ENCODE data around the gene ALK.

Gene ALK

DNA sequence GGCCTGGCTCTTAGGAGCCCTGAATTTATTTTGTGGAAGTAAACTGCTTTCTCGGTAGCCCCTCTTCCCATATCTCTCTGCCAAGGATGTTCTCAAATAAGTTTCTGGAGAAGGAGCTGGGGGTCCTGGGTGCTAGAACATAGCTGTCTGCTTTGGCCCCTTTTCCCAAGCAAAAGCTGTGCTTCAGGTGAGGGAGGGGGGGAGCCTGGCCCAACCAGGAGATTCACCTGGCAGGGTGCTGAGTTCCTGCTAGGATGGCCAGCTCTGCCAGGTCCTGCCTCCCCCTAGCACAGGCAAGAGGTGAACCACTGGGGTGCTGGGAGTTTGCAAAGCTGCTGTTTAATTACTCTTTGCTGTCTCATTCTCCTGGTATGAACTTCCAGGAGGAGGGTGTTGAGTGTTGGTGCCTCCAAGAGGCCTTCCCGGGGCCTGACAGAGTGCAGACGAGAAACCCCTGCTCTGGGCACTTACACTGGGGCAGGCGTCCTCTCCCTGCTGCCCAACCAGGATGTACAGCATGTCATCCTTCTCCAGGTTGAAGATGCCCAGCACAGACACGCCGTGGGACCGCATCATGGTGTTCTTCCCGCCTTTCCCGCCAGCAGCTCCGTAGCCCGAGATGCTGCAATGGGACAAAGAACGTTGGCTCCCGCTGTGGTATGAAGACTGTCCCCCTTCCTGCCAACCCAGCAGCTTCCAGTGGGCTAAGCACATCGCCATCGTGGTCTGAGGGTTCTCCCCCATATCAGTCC lies 682.0 kb downstream of the ALK start:
- no peak overlapping the region for H3K27ac ChIP-seq (ENCODE audit: low read depth, low read length)
- H3K36me3 ChIP-seq (ENCODE audit: control insufficient read depth, insufficient read depth, low read length), result no peaks in the 10 kb centered on the region
- H3K27me3 ChIP-seq (ENCODE audit: control insufficient read depth, insufficient read depth, low read length), result no peaks in the 10 kb centered on the region
- H3K4me3 ChIP-seq (ENCODE audit: low read length), result no peak overlapping the region
- no peak overlapping the region for H3K9ac ChIP-seq (ENCODE audit: low read length)
- H3K4me1 ChIP-seq (ENCODE audit: control insufficient read depth, insufficient read depth, low read length), result no peaks in the 10 kb centered on the region

DNA sequence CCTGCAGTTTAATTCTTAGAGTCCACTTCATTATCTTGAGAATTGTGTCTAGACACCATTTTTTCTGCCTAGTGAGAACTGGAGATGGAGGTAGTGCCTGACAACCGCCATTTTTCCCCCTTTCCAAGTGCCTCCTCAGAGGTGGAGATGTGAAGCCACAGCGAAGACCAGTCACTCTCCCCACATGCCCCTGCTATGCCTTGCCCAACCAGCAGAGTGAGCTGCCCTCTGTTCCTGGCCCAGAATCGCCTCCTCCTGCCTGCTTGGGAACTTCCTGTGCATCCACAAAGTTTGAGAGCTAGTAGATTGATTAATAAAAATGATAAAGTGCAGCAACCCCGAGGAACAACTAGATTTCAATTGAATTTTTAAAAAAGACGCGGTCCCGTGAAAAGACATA lies 682.9 kb downstream of the ALK start:
- no peak overlapping the region for H3K9ac ChIP-seq (ENCODE audit: low read length)
- H3K4me3 ChIP-seq (ENCODE audit: low read length), result no peak overlapping the region
- no peak overlapping the region for H3K27ac ChIP-seq (ENCODE audit: low read depth, low read length)
- no peaks in the 10 kb centered on the region for H3K4me1 ChIP-seq (ENCODE audit: control insufficient read depth, insufficient read depth, low read length)
- no peaks in the 10 kb centered on the region for H3K36me3 ChIP-seq (ENCODE audit: control insufficient read depth, insufficient read depth, low read length)
- no peaks in the 10 kb centered on the region for H3K27me3 ChIP-seq (ENCODE audit: control insufficient read depth, insufficient read depth, low read length)

DNA sequence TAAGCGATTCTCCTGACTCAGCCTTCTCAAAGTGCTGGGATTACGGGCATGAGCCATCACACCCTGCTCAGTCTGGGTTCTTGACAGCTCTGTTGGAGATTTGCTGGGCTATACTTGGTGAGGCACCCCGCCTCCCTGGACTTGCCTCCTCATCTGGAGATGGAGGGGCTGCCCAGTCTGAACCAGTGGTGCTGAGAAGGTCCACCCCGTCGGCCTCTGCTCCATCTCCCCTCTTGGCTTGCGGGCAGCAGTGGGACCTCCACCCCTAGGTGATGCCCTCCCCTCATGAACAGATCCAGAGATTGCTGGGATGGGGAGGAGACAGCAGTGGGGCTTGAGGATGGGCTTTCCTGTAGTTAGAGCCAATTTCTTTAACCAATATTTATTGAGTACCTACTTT lies 685.3 kb downstream of the ALK start:
- Histone ChIP-seq H3K4me1 (ENCODE audit: control insufficient read depth, insufficient read depth, low read length) (no peaks in the 10 kb centered on the region), H3K27me3 (ENCODE audit: control insufficient read depth, insufficient read depth, low read length) (no peaks in the 10 kb centered on the region), H3K36me3 (ENCODE audit: control insufficient read depth, insufficient read depth, low read length) (no peaks in the 10 kb centered on the region), H3K4me3 (ENCODE audit: low read length) (no peak overlapping the region), H3K9ac (ENCODE audit: low read length) (no peak overlapping the region), H3K27ac (ENCODE audit: low read depth, low read length) (no peak overlapping the region)

DNA sequence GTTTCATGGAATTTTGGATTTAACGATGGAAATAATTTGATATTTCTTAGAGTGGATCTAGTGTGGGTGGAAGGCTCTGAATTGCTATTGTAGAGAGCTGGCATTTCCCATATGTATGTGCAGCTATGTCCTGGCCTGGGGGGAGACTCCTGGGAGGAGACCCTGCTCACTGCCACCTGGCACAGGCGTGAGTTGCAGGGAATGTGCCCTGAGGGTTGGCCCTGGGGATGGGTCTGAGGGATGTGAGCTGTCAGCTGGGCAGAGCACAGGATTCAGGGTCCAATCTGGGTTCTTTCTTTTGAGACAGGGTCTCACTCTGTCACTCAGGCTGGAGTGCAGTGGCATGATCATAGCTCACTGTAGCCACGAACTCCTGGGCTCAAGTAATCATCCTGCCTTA lies 686.0 kb downstream of the ALK start:
- no peaks in the 10 kb centered on the region for H3K36me3 ChIP-seq (ENCODE audit: control insufficient read depth, insufficient read depth, low read length)

DNA sequence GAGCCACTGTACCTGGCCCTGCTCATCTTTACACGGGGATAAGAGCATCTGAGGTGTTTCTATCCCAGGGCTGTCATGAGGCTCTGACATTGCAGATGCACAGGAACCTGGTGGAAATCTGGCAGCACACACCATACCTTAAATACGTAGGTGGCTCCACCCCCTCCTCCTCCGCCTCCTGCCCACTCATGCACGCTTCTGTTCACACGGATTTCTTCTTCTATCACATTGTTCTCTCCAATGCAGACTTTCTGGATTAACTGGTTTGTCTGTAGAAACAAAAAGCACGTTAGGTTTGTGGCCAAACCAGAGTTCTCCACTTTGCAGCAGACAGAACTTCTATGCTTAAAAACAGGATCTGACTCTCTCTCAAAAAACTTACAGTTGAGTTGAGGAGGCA lies 688.0 kb downstream of the ALK start:
- Histone ChIP-seq H3K4me3 (ENCODE audit: low read length) (no peak overlapping the region), H3K27me3 (ENCODE audit: control insufficient read depth, insufficient read depth, low read length) (no peaks in the 10 kb centered on the region), H3K27ac (ENCODE audit: low read depth, low read length) (no peak overlapping the region), H3K9ac (ENCODE audit: low read length) (no peak overlapping the region), H3K36me3 (ENCODE audit: control insufficient read depth, insufficient read depth, low read length) (no peaks in the 10 kb centered on the region), H3K4me1 (ENCODE audit: control insufficient read depth, insufficient read depth, low read length) (no peaks in the 10 kb centered on the region)

More for the DNA sequence above, 686.0 kb downstream of the ALK start:
- H3K27me3 ChIP-seq (ENCODE audit: control insufficient read depth, insufficient read depth, low read length), result no peaks in the 10 kb centered on the region
- no peak overlapping the region for H3K4me3 ChIP-seq (ENCODE audit: low read length)
- no peak overlapping the region for H3K9ac ChIP-seq (ENCODE audit: low read length)
- no peak overlapping the region for H3K27ac ChIP-seq (ENCODE audit: low read depth, low read length)
- no peaks in the 10 kb centered on the region for H3K4me1 ChIP-seq (ENCODE audit: control insufficient read depth, insufficient read depth, low read length)

DNA sequence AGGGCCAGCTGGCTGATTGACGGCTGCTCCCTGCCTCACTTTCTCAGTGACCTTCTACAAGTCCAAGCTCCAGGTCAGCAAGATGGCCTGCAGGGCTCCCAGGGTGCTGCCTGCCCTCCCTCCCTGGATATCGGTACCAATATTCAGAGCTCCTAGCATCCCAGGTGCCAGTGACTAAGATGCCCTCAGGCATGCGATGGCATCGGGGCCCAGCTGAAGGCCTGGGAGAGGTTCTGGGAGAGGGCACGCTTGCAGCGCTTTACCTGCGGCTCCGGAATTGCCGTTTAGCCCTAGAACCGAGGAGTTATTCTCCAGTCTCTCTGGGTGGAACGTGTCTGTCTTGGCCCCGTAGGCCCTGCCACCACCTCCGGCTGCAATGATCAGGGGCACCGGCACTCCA lies 689.3 kb downstream of the ALK start:
- Histone ChIP-seq H3K9ac (ENCODE audit: low read length) (no peak overlapping the region), H3K36me3 (ENCODE audit: control insufficient read depth, insufficient read depth, low read length) (no peaks in the 10 kb centered on the region), H3K4me3 (ENCODE audit: low read length) (no peak overlapping the region), H3K27ac (ENCODE audit: low read depth, low read length) (no peak overlapping the region), H3K4me1 (ENCODE audit: control insufficient read depth, insufficient read depth, low read length) (no peaks in the 10 kb centered on the region), H3K27me3 (ENCODE audit: control insufficient read depth, insufficient read depth, low read length) (peaks cover 3% of the 10 kb centered on the region)

DNA sequence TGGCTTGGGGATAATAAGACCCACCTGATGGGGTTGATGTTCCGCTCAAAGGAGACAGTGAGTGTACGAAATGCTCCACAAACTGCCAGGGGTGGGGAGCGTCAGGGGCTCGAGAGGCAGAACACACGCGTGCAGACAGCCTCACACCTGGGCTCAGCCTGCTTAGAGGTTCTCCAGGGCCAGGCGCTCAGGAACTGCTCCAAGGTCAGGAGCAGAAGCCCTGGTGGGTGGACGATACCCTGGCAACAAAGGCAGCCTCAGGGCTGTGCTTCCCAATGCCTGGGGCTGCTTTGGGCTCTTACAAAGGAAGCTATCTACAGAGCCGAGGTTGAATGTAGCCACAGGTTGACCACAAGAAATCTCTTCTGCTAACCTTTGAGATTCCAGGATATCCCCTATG lies 691.7 kb downstream of the ALK start:
- no peaks in the 10 kb centered on the region for H3K4me1 ChIP-seq (ENCODE audit: control insufficient read depth, insufficient read depth, low read length)
- H3K27ac ChIP-seq (ENCODE audit: low read depth, low read length), result no peak overlapping the region
- no peak overlapping the region for H3K4me3 ChIP-seq (ENCODE audit: low read length)
- no peak overlapping the region for H3K9ac ChIP-seq (ENCODE audit: low read length)
- no peaks in the 10 kb centered on the region for H3K36me3 ChIP-seq (ENCODE audit: control insufficient read depth, insufficient read depth, low read length)
- peaks cover 3% of the 10 kb centered on the region for H3K27me3 ChIP-seq (ENCODE audit: control insufficient read depth, insufficient read depth, low read length)

DNA sequence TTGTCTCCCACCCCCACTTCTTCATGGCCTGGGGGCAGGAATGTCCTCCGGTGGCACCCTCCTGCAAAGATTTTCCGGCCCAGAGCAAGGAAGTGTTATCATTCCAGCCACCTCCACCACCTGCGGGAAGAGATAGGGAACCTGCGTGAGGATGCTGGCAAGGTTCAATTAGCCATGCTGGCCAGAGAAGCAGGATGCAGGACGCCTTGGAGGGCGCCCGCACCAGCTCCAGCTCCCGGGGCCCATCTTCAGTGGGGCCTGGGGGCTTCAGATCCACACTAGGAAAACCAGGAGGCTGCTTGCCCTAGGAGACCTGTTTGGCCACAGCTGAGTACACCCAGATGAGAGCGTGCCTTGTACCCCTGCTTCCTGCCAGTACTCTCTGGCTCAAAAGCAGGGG lies 692.4 kb downstream of the ALK start:
- H3K4me3 ChIP-seq (ENCODE audit: low read length), result no peak overlapping the region
- H3K27me3 ChIP-seq (ENCODE audit: control insufficient read depth, insufficient read depth, low read length), result peaks cover 3% of the 10 kb centered on the region
- H3K27ac ChIP-seq (ENCODE audit: low read depth, low read length), result no peak overlapping the region
- no peaks in the 10 kb centered on the region for H3K36me3 ChIP-seq (ENCODE audit: control insufficient read depth, insufficient read depth, low read length)
- H3K9ac ChIP-seq (ENCODE audit: low read length), result no peak overlapping the region
- no peaks in the 10 kb centered on the region for H3K4me1 ChIP-seq (ENCODE audit: control insufficient read depth, insufficient read depth, low read length)

DNA sequence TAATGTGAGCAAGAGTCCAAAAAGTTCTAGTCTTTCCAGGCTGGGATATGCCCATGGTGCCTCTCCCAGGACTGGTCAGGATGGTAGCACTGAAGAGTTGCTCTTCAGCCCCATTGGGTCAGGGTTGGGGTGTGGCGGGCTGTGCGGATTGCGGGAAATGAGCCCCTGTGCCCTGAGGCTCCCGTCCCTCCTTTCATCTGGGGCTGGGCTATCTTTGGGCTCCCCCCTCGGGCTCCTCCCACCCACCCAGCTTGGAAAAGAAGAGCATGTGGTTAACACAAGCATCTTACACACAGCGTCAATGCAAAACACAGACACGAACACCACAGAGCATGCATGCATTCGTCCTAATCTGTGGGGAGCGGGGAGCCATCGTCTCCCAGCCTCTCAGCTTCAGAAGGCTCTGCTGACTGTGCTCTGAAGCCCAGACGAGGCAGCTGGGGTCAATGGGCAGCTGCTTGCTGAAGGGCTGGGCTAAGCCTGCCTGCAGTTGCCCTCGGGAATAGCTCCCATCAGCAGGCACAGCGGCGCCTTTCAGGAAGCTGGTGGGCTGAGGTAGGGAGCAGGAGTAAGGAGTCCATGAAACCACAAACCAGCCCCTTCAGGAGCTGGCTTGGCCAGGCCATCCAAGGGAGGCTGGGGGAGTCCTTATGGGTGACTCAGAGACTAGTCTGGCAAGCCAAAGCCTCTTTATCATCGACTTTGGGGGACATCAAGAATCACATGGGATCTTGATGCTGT lies 693.3 kb downstream of the ALK start:
- H3K9ac ChIP-seq (ENCODE audit: low read length), result no peak overlapping the region
- no peaks in the 10 kb centered on the region for H3K36me3 ChIP-seq (ENCODE audit: control insufficient read depth, insufficient read depth, low read length)
- H3K27me3 ChIP-seq (ENCODE audit: control insufficient read depth, insufficient read depth, low read length), result peaks cover 3% of the 10 kb centered on the region
- H3K27ac ChIP-seq (ENCODE audit: low read depth, low read length), result no peak overlapping the region
- H3K4me1 ChIP-seq (ENCODE audit: control insufficient read depth, insufficient read depth, low read length), result no peaks in the 10 kb centered on the region
- no peak overlapping the region for H3K4me3 ChIP-seq (ENCODE audit: low read length)

DNA sequence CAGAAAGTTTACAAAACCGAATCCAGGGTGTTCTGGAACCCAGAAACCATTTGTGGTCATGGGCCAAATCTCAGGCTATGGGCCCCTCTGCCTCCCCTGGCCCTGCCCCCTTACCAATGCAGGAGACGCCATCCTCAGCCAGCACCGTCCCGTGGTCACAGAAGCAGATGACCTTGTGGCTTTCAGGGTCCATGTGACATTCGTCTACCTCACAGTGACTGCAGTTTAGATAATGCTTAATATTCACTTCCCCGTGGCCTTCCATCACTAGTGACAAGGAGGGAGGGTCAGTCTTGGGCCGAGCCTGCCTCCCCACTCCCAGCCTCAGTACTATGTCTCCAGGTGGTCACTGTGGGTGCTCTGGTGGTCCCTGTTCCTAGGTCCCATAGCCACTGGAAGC lies 694.6 kb downstream of the ALK start:
- no peaks in the 10 kb centered on the region for H3K4me1 ChIP-seq (ENCODE audit: control insufficient read depth, insufficient read depth, low read length)
- H3K27ac ChIP-seq (ENCODE audit: low read depth, low read length), result no peak overlapping the region
- peaks cover 3% of the 10 kb centered on the region for H3K27me3 ChIP-seq (ENCODE audit: control insufficient read depth, insufficient read depth, low read length)
- no peaks in the 10 kb centered on the region for H3K36me3 ChIP-seq (ENCODE audit: control insufficient read depth, insufficient read depth, low read length)
- H3K4me3 ChIP-seq (ENCODE audit: low read length), result no peak overlapping the region
- H3K9ac ChIP-seq (ENCODE audit: low read length), result no peak overlapping the region

DNA sequence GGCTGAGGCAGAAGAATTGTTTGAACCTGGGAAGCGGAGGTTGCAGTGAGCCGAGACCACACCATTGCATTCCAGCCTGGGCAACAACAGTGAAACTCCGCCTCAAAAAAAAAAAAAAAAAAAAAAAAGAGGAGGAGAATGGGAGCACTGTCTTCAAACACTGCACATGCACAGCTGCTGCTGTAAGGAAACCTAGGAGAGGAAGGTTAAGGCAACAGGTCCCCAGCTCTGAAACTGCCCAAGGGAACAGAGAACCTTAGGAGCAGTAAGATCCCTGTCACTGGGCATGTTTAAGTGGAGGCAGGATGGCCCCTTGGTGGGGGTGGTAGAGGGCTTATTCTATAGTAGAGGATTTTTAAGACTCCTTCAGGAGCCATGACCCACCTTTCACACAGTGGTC lies 695.0 kb downstream of the ALK start:
- Histone ChIP-seq H3K4me3 (ENCODE audit: low read length) (no peak overlapping the region), H3K27ac (ENCODE audit: low read depth, low read length) (no peak overlapping the region), H3K27me3 (ENCODE audit: control insufficient read depth, insufficient read depth, low read length) (peaks cover 3% of the 10 kb centered on the region), H3K9ac (ENCODE audit: low read length) (no peak overlapping the region), H3K36me3 (ENCODE audit: control insufficient read depth, insufficient read depth, low read length) (no peaks in the 10 kb centered on the region), H3K4me1 (ENCODE audit: control insufficient read depth, insufficient read depth, low read length) (no peaks in the 10 kb centered on the region)

DNA sequence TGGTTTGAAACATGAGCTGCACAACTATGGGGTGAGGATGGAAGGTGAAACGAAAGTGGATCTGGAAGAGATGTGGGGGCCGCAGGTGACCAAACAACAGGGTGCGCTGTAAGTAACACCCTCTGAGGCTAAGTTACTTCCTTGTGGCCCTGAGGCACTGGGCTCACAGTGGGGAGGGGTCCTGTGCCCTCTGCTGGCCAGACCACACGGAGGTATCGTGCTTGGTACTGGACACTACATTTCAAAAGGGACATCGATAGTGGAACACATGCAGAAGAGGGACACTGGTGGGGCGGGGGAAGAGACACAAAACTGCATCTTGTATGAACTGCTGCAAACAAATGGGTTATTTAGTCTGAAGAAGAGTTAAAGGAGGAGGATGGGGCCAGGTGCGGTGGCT lies 695.6 kb downstream of the ALK start:
- Histone ChIP-seq H3K4me1 (ENCODE audit: control insufficient read depth, insufficient read depth, low read length) (no peaks in the 10 kb centered on the region), H3K27ac (ENCODE audit: low read depth, low read length) (no peak overlapping the region), H3K36me3 (ENCODE audit: control insufficient read depth, insufficient read depth, low read length) (no peaks in the 10 kb centered on the region), H3K27me3 (ENCODE audit: control insufficient read depth, insufficient read depth, low read length) (peaks cover 3% of the 10 kb centered on the region), H3K9ac (ENCODE audit: low read length) (no peak overlapping the region), H3K4me3 (ENCODE audit: low read length) (no peak overlapping the region)
